Astrocyte (in vitro differentiated cells and primary cell): ENCODE measurements around the gene WIZ. TPM values are rescaled to one million over a fixed set of nuclear protein-coding genes. Genes with fewer than 3 reads are reported as not detected.

Source experiments
- DNase-seq: peaks from one replicate; pipeline ENCODE4 v3.0.0-alpha.2; 2010; ENCODE audit warnings: low read depth
- FAIRE-seq: peaks from 2 replicates; lab custom pipeline; 2011; peaks lifted over from hg19 to GRCh38; lab: Jason Lieb, UNC
- H2AFZ ChIP-seq: 2 replicates; pipeline ENCODE4 v1.6.0; 2012; ENCODE audit warnings: low read depth, low read length, inconsistent platforms
- H3K27ac ChIP-seq: 2 replicates; pipeline ENCODE4 v1.5.1; 2011; ENCODE audit warnings: low read depth, low read length, inconsistent platforms
- H3K27me3 ChIP-seq: 2 replicates; pipeline ENCODE4 v1.6.0; 2011; ENCODE audit warnings: low read length, inconsistent platforms; ENCODE audit not compliant: insufficient read depth
- H3K36me3 ChIP-seq: 2 replicates; pipeline ENCODE4 v1.5.1; 2011; ENCODE audit warnings: low read length, inconsistent platforms; ENCODE audit not compliant: insufficient read depth
- H3K4me1 ChIP-seq: 2 replicates; pipeline ENCODE4 v1.5.1; 2011; ENCODE audit warnings: low read length, inconsistent platforms; ENCODE audit not compliant: insufficient read depth
- H3K4me2 ChIP-seq: 2 replicates; pipeline ENCODE4 v1.6.0; 2012; ENCODE audit warnings: low read length, inconsistent platforms
- H3K4me3 ChIP-seq: 2 replicates; pipeline ENCODE4 v1.5.1; 2011; ENCODE audit warnings: low read depth, mild to moderate bottlenecking, low read length, inconsistent platforms; ENCODE audit not compliant: insufficient read depth
- H3K79me2 ChIP-seq: 2 replicates; pipeline ENCODE4 v1.6.0; 2012; ENCODE audit warnings: mild to moderate bottlenecking, low read length, inconsistent platforms; ENCODE audit not compliant: insufficient read depth
- H3K9ac ChIP-seq: 2 replicates; pipeline ENCODE4 v1.6.0; 2012; ENCODE audit warnings: mild to moderate bottlenecking, low read length, inconsistent platforms
- H3K9me3 ChIP-seq: 2 replicates; pipeline ENCODE4 v1.5.1; 2012; ENCODE audit warnings: low read depth, mild to moderate bottlenecking, low read length, inconsistent platforms; ENCODE audit not compliant: insufficient read depth
- H4K20me1 ChIP-seq: 2 replicates; pipeline ENCODE4 v1.6.0; 2012; ENCODE audit warnings: low read length, inconsistent platforms; ENCODE audit not compliant: insufficient read depth
- H3K27ac Mint-ChIP-seq: one replicate; pipeline ENCODE4 v1.8.0; 2021; ENCODE audit warnings: mild to moderate bottlenecking, mixed read lengths; ENCODE audit not compliant: unreplicated experiment
- H3K27me3 Mint-ChIP-seq: one replicate; pipeline ENCODE4 v1.8.0; 2021; ENCODE audit warnings: low read depth, mixed read lengths; ENCODE audit not compliant: unreplicated experiment
- H3K36me3 Mint-ChIP-seq: one replicate; pipeline ENCODE4 v1.8.0; 2021; ENCODE audit warnings: low read depth, mixed read lengths; ENCODE audit not compliant: unreplicated experiment
- H3K4me1 Mint-ChIP-seq: one replicate; pipeline ENCODE4 v1.8.0; 2021; ENCODE audit warnings: low read depth, mixed read lengths; ENCODE audit not compliant: unreplicated experiment
- H3K4me3 Mint-ChIP-seq: one replicate; pipeline ENCODE4 v1.8.0; 2021; ENCODE audit warnings: mild to moderate bottlenecking, moderate library complexity, mixed read lengths; ENCODE audit not compliant: unreplicated experiment
- H3K9me3 Mint-ChIP-seq: one replicate; pipeline ENCODE4 v1.8.0; 2021; ENCODE audit warnings: mild to moderate bottlenecking, mixed read lengths; ENCODE audit not compliant: unreplicated experiment
- CTCF ChIP-seq: IDR thresholded peaks from 2 replicates; pipeline ENCODE4 v1.5.1; 2011; ENCODE audit warnings: low read depth, mild to moderate bottlenecking, inconsistent platforms, low read length, moderate library complexity; ENCODE audit not compliant: insufficient read depth
- EZH2 ChIP-seq: IDR thresholded peaks from 2 replicates; pipeline ENCODE4 v1.6.1; 2012; ENCODE audit warnings: mild to moderate bottlenecking, low read length, inconsistent platforms; ENCODE audit not compliant: insufficient read depth
- total RNA-seq: library from RNA; stranded (reverse); gene quantifications from 2 replicates; pipeline ENCODE4 v1.2.1, GENCODE V29; 2021

WIZ gene
- total RNA-seq, 1 donor from 2014 or later = 43.8 TPM

GRCh38 chr19:15431396-15432017 lies 18.2 kb downstream of the WIZ start:
- peak overlapping the region; percentile 89 for H3K9ac ChIP-seq
- H2AFZ ChIP-seq = peak overlapping the region; percentile 27
- H3K27ac ChIP-seq = peak overlapping the region; percentile 49
- H3K79me2 ChIP-seq = peaks cover 55% of the 10 kb centered on the region
- H3K27me3 Mint-ChIP-seq = no peaks in the 10 kb centered on the region
- DNase-seq = no peak
- H3K4me2 ChIP-seq = peak overlapping the region; percentile 100
- H3K36me3 Mint-ChIP-seq = peaks cover 9% of the 10 kb centered on the region
- peaks cover 1% of the 10 kb centered on the region for H3K36me3 ChIP-seq
- no peaks in the 10 kb centered on the region for H3K27me3 ChIP-seq
- H3K9me3 Mint-ChIP-seq = peaks cover 2% of the 10 kb centered on the region
- TF ChIP-seq EZH2 = no peak
- no peak for TF ChIP-seq CTCF
- H4K20me1 ChIP-seq = peaks cover 49% of the 10 kb centered on the region
- peak overlapping the region; percentile 88 for H3K4me3 ChIP-seq
- H3K27ac Mint-ChIP-seq = peak overlapping the region; percentile 98
- FAIRE-seq = no peak
- H3K4me1 Mint-ChIP-seq = peaks cover 14% of the 10 kb centered on the region
- H3K4me3 Mint-ChIP-seq = peak overlapping the region; percentile 99
- peaks cover 19% of the 10 kb centered on the region for H3K4me1 ChIP-seq
- no peaks in the 10 kb centered on the region for H3K9me3 ChIP-seq

- Histone ChIP-seq H3K36me3 (peaks cover 7% of the 10 kb centered on the region), H3K4me3 (no peak overlapping the region), H4K20me1 (peaks cover 56% of the 10 kb centered on the region), H3K4me1 (peaks cover 19% of the 10 kb centered on the region), H3K4me2 (peak overlapping the region; percentile 100), H3K27me3 (no peaks in the 10 kb centered on the region), H3K27ac (no peak overlapping the region), H3K9me3 (no peaks in the 10 kb centered on the region), H2AFZ (no peak overlapping the region), H3K9ac (peak overlapping the region; percentile 89), H3K79me2 (peaks cover 55% of the 10 kb centered on the region)
- FAIRE-seq (no peak), DNase-seq (no peak)
- H3K4me3 Mint-ChIP-seq = peak overlapping the region; percentile 99
- no peaks in the 10 kb centered on the region for H3K27me3 Mint-ChIP-seq
- H3K9me3 Mint-ChIP-seq = peaks cover 2% of the 10 kb centered on the region
- H3K36me3 Mint-ChIP-seq = peaks cover 15% of the 10 kb centered on the region
- peaks cover 14% of the 10 kb centered on the region for H3K4me1 Mint-ChIP-seq
- no peak for TF ChIP-seq EZH2
- TF ChIP-seq CTCF = no peak
- peak overlapping the region; percentile 98 for H3K27ac Mint-ChIP-seq
Measured at GRCh38 chr19:15430526-15431120, 19.1 kb downstream of the WIZ start.
